GM15510 (cell line): ENCODE data around the gene CNP.
A peak's percentile ranks its signal among the peaks of the same experiment; 100 is the strongest.

Source experiments
- POLR2A ChIP-seq: IDR thresholded peaks from 3 replicates; pipeline ENCODE4 v1.6.1; 2011; ENCODE audit warnings: borderline replicate concordance; ENCODE audit not compliant: insufficient read length; ENCODE audit errors: extremely low read depth

The CNP gene

DNA sequence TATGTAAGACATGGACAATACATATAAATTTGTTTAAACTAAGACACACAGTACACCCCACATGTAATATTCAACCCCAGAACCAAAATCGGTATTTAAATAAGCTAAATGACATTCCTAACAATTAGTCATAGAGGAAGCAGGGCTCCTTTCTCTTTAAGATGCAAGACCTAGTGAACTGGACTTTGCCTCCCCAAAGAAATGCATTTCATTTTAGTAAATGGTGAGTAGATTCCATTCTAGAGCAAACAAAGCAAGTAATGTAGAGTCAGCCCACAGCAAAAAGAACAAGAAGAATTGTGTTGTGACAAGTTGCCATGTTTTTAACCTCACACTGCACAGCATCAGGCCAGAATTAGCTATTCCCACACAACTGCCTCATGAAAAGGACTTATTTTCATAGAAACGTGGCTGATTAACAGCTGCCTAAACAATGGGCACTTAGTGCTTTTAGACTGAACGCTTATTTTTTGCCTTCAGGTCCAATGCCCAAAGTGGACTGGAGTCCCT, 36.3 kb downstream of the CNP start:
- TF ChIP-seq POLR2A: no peak

DNA sequence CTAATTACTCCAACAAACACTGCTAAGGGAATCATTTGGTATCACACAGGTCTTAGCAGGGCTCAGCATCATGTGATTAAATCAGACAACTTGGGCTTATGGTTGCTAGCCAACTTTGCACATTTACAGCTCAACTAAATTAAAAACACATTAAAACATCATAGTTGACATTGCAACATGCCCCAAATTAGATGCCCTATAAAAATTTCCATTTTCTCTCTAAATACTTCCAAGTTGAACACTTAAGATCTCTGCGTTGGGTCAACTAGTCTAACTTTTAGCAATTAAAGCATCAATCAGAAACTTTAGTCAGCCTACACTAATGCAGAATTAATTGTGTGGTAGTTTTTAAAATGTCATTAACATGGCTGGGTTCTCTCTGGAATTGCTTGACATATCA, 38.6 kb downstream of the CNP start:
- no peak for TF ChIP-seq POLR2A

DNA sequence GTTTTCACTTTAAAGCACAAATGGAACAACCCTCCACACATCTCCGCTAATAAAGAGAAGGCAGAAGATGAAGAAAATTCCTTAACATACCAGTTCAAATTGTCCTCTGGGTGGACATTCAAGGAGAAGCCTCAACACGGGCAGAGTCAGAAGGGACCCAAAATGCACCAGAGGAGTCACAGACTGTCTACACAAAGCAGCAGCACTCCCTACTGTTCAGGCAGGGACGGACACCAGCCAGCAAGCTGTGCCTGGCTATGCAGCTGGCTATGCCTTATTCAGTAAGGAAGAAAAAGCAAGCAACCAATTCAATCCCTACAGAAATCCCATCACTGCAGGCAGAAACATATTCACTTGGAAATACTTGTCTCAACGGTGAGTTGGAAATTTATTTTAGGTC, 42.6 kb downstream of the CNP start:
- no peak for TF ChIP-seq POLR2A

DNA sequence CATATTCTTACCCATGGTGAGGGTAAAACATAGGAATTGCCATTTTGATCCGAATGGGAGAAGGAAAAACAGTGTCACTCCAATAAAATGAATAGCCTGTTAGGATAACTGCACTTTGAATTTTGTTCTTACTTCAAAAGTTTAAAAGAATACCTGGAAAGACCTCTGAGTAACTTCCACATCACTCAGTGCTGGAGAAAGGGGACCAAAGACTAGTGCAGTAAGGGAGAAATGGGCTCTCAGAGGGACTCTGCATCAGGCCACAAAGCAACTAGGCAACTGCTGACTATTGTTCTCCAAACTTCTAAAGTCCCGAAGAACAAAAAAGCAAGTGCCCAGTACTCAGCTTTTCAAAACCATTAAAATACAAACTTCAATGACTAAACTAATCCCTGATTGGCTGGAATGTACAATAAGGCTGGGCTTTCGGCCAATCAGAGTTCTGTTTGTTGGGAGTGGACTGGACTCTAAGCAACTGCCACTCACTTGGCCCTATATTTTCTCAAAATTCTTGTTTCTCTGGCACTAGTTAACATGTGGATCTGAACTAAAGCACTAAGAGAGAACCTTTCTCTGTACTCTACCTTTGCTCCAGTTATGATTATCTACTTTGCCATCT, 44.4 kb downstream of the CNP start:
- TF ChIP-seq POLR2A: no peak

DNA sequence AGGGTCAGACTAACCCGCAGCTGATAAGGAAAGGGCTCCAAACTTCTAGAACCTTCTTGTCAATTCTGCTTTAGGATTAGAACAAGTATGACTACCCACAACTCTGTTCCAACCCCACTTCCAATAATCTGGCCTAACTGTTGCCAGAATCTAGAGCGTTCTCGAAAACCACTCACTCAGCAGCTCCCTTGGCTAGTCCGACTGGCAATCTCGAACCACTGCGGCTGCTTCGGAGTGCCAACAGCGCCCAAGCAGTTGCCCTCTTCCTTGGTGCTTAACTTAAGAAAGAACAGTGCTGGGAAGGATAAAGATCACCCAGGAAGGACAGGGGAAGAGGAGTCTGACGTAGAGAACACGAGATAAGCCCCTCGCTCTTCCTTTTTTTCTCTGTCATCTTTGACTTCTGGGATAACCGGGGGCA, 49.8 kb downstream of the CNP start:
- TF ChIP-seq POLR2A: no peak

DNA sequence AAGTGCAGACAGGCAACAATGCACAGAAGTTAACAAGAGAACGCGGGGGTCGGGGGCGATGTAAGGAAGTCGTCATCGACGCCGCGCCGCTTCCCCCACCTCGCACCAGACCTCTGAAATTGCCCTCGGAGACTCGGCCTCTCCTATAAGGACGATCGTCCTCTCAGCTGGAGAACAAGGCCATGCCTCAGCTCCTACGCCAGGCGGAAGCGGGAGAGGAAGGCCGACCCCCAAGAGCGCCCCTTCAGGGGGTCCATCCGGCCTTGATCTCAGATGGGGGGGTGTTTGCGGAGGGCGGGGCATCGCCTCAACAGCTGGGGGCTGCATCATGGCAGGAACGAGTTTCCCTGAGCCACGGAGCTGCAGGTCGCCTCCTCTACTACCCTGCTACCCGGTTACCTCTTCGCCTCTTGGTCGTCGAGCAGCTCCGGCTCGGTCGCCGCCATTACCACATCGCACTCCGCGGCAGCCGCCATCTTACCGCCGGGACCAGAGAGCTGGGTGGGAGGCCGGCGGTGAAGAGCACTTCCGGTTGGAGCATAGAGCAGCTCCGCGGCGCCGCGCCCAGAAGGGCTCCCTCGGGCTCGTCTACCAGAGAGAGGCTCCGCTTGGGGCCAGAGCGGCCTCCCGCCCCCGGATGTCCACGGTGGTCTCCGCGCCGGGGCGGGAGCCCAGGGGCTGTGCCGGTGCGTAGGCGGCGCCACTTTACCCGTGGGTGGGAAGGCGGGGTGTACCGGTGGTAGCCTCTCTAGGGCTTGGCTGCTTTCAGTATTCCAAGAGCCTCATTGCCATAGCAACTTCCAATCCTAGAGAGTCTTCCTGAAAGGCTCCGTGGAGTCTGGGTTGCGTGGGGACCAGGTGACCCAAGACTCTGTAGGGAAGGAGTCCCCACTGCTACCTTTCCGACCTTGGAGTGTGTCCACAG, 50.6 kb downstream of the CNP start, which contains the start of gene DNAJC7:
DNAJC7 (minus strand) TSS at position 499 of the 925 bp plus-strand sequence; CDS start at position 476, 23 bp downstream.
- peak; percentile 84 for TF ChIP-seq POLR2A

DNA sequence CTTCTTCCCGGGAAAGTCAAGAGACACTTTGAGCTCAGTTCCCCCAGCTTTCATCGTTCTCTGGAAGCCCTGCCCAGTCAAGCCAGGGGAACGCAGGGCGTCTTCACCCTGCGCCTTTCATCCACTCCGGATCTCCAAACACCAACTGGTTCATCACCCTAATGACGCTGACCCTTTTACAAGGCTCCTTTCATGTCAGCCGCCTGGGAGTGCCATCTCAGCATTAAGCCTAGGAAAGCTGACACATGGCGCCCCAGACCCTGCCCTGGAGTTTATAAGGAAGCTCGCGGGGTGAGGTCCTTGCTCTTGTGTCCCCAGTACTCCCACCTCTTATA, 51.2 kb downstream of the CNP start:
- TF ChIP-seq POLR2A: no peak

DNA sequence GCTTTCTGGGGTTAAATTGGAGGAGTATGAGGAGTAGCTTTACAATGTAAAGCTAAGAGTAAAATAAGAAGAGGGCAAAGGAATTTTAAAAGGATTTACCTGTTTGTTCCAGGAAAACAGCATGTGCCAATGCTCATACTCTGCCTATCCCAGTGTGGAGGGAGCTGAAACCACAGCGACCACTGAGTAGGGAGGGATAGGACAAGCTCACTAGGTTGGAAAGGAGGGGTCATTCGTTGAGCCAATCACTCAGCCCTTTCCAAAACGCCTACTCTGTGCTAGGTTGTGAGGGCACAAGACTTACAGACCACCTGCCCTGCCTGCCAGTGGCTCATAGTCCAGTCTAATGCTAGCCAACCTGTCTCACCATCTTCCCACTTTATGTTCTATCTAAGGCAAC, 51.7 kb downstream of the CNP start:
- no peak for TF ChIP-seq POLR2A

DNA sequence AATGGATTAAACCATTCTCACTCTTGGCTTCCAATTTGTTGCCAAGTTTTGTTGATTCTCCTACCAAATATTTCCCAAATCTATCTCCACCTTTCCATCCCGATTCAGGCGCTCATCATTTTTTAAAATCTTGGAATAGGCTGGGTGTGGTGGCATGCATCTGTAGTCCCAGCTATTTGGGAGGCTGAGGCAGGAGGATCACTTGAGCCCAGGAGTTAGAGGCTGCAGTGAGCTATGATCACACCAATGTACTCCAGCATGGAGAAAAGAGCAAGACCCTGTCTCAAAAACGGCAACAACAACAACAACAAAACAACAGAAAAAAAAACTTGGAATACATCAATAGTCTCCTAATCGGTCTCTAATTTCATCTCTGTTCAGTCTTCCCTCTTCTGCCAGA, 52.4 kb downstream of the CNP start:
- no peak for TF ChIP-seq POLR2A

DNA sequence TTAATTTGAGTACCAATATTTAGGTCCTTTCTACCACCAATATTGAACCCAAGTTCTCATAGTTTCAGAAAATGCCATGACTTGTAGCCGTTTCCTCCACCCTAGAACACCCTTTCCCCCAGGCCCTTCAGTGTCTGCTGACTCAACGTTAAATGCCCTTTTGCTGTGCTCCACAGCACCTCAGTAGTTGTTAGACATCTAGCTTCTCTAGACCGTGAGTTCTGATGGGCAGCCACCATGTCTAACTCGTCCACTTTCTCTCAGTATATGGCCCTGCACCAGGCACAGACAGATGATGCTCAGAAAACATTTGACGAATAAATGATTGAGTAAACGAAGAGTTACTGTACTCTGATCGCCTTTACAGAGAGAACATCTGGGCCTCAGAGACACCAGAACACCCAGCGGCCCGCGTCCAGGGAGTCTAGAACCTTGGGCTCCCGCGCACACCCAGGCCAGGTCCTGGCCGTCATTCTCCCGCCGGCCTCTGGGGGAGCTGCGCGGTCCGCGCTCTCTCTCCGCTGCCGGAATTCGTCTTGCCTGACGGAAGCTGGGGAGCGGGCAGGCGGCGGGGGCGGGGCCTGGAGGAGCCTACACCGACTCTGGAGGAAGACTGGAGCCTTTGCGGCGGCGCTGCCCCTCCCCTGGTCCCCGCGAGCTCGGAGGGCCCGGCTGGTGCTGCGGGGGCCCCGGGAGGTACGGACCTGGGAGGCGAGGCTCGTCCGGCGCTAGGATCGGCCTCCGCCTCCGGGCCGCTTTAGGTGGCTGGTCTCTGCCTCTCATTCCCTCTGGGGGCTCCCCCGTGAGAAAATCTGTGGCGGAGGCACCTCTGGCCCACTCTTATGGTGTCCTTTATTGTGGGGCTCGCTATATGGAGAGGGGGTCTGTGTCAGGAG, 53.2 kb downstream of the CNP start, which contains the start of gene NKIRAS2:
NKIRAS2 (plus strand) TSS at position 582 of the 896 bp plus-strand sequence. CDS start 1,488 bp downstream, outside the sequence.
- peak; percentile 89 for TF ChIP-seq POLR2A

DNA sequence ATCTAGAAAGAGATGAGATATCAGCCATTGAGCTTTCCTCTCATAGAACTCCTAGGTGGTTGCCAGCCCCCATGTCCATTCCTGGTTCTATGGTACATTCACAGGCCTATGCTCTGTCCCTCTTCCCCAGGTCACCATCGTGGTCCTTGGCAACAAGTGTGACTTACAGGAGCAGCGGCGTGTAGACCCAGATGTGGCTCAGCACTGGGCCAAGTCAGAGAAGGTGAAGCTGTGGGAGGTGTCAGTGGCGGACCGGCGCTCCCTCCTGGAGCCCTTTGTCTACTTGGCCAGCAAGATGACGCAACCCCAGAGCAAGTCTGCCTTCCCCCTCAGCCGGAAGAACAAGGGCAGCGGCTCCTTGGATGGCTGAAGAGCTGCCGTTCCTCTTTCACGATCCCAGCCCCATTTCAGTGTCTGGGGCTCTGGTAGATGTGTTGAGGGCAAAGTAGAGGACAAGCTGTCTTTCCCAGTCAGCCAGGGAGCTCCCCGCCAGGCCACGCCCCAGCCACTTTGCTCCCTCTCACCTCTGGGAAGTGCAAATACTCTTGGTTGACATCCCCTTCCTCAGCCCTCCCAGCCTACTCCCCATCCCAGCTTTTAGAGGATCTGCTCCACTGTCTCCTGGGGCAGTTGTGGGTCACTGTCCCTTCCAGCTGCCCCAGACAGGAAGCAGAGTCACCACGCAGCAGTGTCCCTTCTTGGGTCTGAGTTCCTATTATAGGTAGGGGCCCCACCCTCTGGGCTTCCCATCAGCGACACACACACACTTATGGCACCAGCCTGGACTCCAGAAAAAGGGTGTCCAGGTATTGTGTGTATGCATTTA, 57.1 kb downstream of the CNP start:
- no peak for TF ChIP-seq POLR2A

DNA sequence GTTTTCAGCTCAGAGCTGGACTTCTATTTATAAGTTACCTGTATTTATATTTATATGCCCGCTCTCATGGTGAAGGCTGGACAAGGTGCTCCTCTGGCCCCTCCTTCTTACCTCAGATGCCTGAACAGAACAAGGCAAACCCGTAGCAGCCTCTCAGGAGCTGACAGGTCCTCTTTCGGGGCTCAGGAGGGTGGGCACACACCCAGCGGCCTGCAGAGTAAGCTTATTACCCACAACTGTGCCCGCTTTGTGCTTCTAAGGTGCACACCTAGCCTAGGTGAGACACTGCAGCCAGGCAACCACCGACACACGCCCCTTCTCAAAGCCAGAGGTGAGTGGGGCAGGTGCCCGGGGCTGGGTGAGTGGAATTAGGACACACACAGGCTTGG, 58.6 kb downstream of the CNP start:
- no peak for TF ChIP-seq POLR2A

DNA sequence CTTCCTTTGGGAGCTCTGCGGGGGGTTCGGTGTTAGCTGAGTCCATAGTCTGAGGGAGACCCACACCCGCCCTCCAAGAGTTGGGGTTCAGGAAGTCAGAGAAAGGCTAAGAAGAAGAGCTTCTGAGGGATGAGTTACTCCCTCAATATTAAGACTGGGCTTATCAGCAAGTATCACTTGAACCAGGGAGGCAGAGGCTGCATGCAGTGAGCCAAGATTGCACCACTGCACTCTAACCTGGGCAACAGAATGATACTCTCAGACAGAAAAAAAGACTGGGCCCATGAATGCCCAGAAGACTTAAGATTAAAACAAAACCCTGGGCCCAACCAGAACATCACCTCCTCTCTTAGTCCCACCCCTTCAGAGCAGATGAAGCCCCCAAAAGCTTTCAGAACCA, 59.3 kb downstream of the CNP start:
- TF ChIP-seq POLR2A: no peak
